GM23338 (cell line): ENCODE measurements around the gene FGGY. TPM values are rescaled to one million over a fixed set of nuclear protein-coding genes. Genes with fewer than 3 reads are reported as not detected.

Experiments used
- ATAC-seq: fragments of 200-7000 bp; cut with Tn5 transposase; 3 replicates; pipeline ENCODE4 v1.9.1; 2020
- DNase-seq: peaks from one replicate; pipeline ENCODE4 v3.0.0-alpha.2; 2015; ENCODE audit warnings: low spot score
- H2AFZ ChIP-seq: fragments of 200-600 bp; sonication (generic); 2 replicates; pipeline ENCODE4 v1.8.0; 2016; ENCODE audit warnings: antibody characterized with exemption, mild to moderate bottlenecking, moderate library complexity
- H3F3A ChIP-seq: fragments of 200-600 bp; sonication (generic); replicated peaks from 2 replicates; pipeline ENCODE4 v1.8.0; 2017; ENCODE audit warnings: antibody characterized with exemption, mixed run types, low read depth
- H3K27ac ChIP-seq: fragments of 200-600 bp; sonication (generic); 2 replicates; pipeline ENCODE4 v1.6.1; 2016; ENCODE audit warnings: low read depth
- H3K27me3 ChIP-seq: fragments of 200-600 bp; sonication (generic); 2 replicates; pipeline ENCODE4 v1.8.0; 2016; ENCODE audit warnings: mild to moderate bottlenecking, mixed run types, moderate library complexity; ENCODE audit not compliant: insufficient read depth
- H3K36me3 ChIP-seq: fragments of 200-600 bp; sonication (generic); 2 replicates; pipeline ENCODE4 v1.8.0; 2016; ENCODE audit warnings: mild to moderate bottlenecking; ENCODE audit not compliant: insufficient read depth
- H3K4me1 ChIP-seq: fragments of 200-600 bp; sonication (generic); 2 replicates; pipeline ENCODE4 v1.8.0; 2016; ENCODE audit warnings: mild to moderate bottlenecking, moderate library complexity; ENCODE audit not compliant: insufficient read depth
- H3K4me2 ChIP-seq: fragments of 200-600 bp; sonication (generic); 2 replicates; pipeline ENCODE4 v1.7.1; 2017; ENCODE audit warnings: mixed run types
- H3K4me3 ChIP-seq: fragments of 200-600 bp; sonication (generic); 2 replicates; pipeline ENCODE4 v1.6.1; 2016; ENCODE audit warnings: mixed run types
- H3K79me2 ChIP-seq: fragments of 200-600 bp; sonication (generic); replicated peaks from 2 replicates; pipeline ENCODE4 v1.8.0; 2017; ENCODE audit warnings: mild to moderate bottlenecking; ENCODE audit not compliant: insufficient read depth
- H3K9me2 ChIP-seq: fragments of 200-600 bp; sonication (generic); 2 replicates; pipeline ENCODE4 v1.8.0; 2017; ENCODE audit not compliant: insufficient read depth
- H4K20me1 ChIP-seq: fragments of 200-600 bp; sonication (generic); replicated peaks from 2 replicates; pipeline ENCODE4 v1.8.0; 2017; ENCODE audit warnings: mild to moderate bottlenecking; ENCODE audit not compliant: insufficient read depth
- H3K27ac Mint-ChIP-seq: 2 replicates; pipeline ENCODE4 v1.8.0; 2020; ENCODE audit warnings: inconsistent platforms, mild to moderate bottlenecking, moderate library complexity, mixed read lengths
- H3K27me3 Mint-ChIP-seq: 3 replicates; pipeline ENCODE4 v1.8.0; 2022; ENCODE audit warnings: low read depth, mild to moderate bottlenecking, moderate library complexity, mixed read lengths, inconsistent platforms; ENCODE audit not compliant: insufficient read depth, poor library complexity
- H3K36me3 Mint-ChIP-seq: 3 replicates; pipeline ENCODE4 v1.8.0; 2021; ENCODE audit warnings: low read depth, mild to moderate bottlenecking, inconsistent platforms, moderate library complexity, mixed read lengths
- H3K4me1 Mint-ChIP-seq: 3 replicates; pipeline ENCODE4 v1.8.0; 2020; ENCODE audit warnings: mild to moderate bottlenecking, inconsistent platforms, mixed read lengths
- H3K4me3 Mint-ChIP-seq: 3 replicates; pipeline ENCODE4 v1.8.0; 2021; ENCODE audit warnings: moderate library complexity, mild to moderate bottlenecking, inconsistent platforms, mixed read lengths
- H3K9me3 Mint-ChIP-seq: 3 replicates; pipeline ENCODE4 v1.8.0; 2020; ENCODE audit warnings: moderate library complexity, mild to moderate bottlenecking, inconsistent platforms, mixed read lengths
- CREB1 ChIP-seq: fragments of 250-450 bp; sonication (Bioruptor Pico); IDR thresholded peaks from 2 replicates; pipeline ENCODE4 v1.5.0; 2020; ENCODE audit warnings: low read depth, mild to moderate bottlenecking, moderate library complexity
- CTCF ChIP-seq, 2 experiments: fragments of 200-600 bp in 1 of 2; sonication (generic) in 1 of 2; conservative IDR thresholded peaks; 2 replicates each; pipeline versions ENCODE4 v1.5.1 to v1.6.1; 2016 to 2017; ENCODE audit warnings: antibody characterized with exemption in 2 of 2, low read depth in 2 of 2, mild to moderate bottlenecking in 2 of 2, moderate library complexity in 1 of 2
- ETS1 ChIP-seq: IDR thresholded peaks from 2 replicates; pipeline ENCODE4 v1.6.1; 2016; ENCODE audit warnings: antibody characterized with exemption
- EZH2 ChIP-seq: fragments of 200-600 bp; sonication (generic); IDR thresholded peaks from one replicate; pipeline ENCODE4 v1.8.0; 2017; ENCODE audit warnings: antibody characterized with exemption, mild to moderate bottlenecking, low read depth; ENCODE audit not compliant: unreplicated experiment
- EZH2phosphoT487 ChIP-seq: fragments of 200-600 bp; sonication (generic); IDR thresholded peaks from one replicate; pipeline ENCODE4 v1.8.1; 2018; ENCODE audit warnings: antibody characterized with exemption; ENCODE audit not compliant: unreplicated experiment
- JUNB ChIP-seq: IDR thresholded peaks from one replicate; pipeline ENCODE4 v1.6.1; 2016; ENCODE audit warnings: antibody characterized with exemption; ENCODE audit not compliant: unreplicated experiment
- POLR2AphosphoS5 ChIP-seq: IDR thresholded peaks from 2 replicates; pipeline ENCODE4 v1.6.1; 2016; ENCODE audit warnings: antibody characterized with exemption, low read depth
- STAT1 ChIP-seq: IDR thresholded peaks from one replicate; pipeline ENCODE4 v1.6.1; 2016; ENCODE audit warnings: antibody characterized with exemption; ENCODE audit not compliant: unreplicated experiment
- ZNF114 ChIP-seq: fragments of 250-450 bp; sonication (Bioruptor Pico); IDR thresholded peaks from 2 replicates; pipeline ENCODE4 v1.5.0; 2020; ENCODE audit warnings: mild to moderate bottlenecking, moderate library complexity
- ZNF331 ChIP-seq: fragments of 250-450 bp; sonication (Bioruptor Pico); IDR thresholded peaks from 2 replicates; pipeline ENCODE4 v1.5.0; 2020; ENCODE audit warnings: low read depth, mild to moderate bottlenecking, moderate library complexity
- polyA plus RNA-seq: library from polyadenylated mRNA; unstranded; fragments of >200 nt; fragmentation: Nextera tagmentation; extraction: Ambion mirVana; gene quantifications from 2 replicates; pipeline ENCODE4 v1.2.1, GENCODE V29; 2016
- total RNA-seq: library from RNA; depleted of rRNA; stranded (reverse); fragments of >200 nt; shearing (Covaris generic); gene quantifications from 2 replicates; pipeline ENCODE4 v1.2.3, GENCODE V29; 2014
- TF ChIP-seq, protein P1 (sequence below): IDR thresholded peaks from one replicate; pipeline ENCODE4 v1.6.1; 2018; ENCODE audit warnings: antibody characterized with exemption; ENCODE audit not compliant: unreplicated experiment
- TF ChIP-seq, protein P2 (sequence below): fragments of 250-450 bp; sonication (Bioruptor Pico); IDR thresholded peaks from 2 replicates; pipeline ENCODE4 v1.5.0; 2020; ENCODE audit warnings: mild to moderate bottlenecking, moderate library complexity

FGGY gene
- total and polyA plus RNA-seq, 2 experiments from 2014 or later: 10.9 to 21.4 TPM

DNA sequence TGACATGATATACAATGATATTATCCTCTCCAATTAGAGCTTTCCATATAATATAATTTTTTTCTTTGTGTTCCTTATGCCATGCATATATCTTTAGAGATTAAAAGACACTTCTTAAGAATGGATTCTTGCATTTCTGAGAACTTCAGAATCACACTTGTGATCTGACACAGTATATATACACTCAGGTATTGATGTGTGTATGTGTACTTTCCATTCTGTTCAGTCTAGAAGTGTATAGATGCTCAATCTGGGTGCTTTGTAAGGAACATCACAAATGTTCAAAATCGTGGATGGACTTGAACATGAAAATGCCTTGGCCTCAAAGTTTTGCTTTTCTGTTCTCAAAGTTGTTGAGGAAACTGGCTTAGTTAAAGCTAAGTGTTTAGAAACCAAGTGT lies 102.7 kb downstream of the FGGY start:
- Mint-ChIP-seq H3K9me3 (no peaks in the 10 kb centered on the region), H3K4me3 (no peak overlapping the region), H3K27ac (no peak overlapping the region), H3K27me3 (peaks cover 3% of the 10 kb centered on the region), H3K4me1 (peaks cover 16% of the 10 kb centered on the region), H3K36me3 (no peaks in the 10 kb centered on the region)
- Histone ChIP-seq H3K4me3 (no peak overlapping the region), H3K4me2 (no peak overlapping the region), H4K20me1 (no peaks in the 10 kb centered on the region), H3K79me2 (no peaks in the 10 kb centered on the region), H3K4me1 (peaks cover 14% of the 10 kb centered on the region), H3F3A (no peaks in the 10 kb centered on the region), H3K36me3 (no peaks in the 10 kb centered on the region), H3K27ac (no peak overlapping the region), H3K27me3 (no peaks in the 10 kb centered on the region), H2AFZ (no peak overlapping the region), H3K9me2 (no peaks in the 10 kb centered on the region)
- DNase-seq: no peak
- TF ChIP-seq EZH2phosphoT487: no peak
- TF ChIP-seq STAT1: no peak
- TF ChIP-seq JUNB: no peak
- no peak for TF ChIP-seq EZH2
- TF ChIP-seq, protein P1, sequence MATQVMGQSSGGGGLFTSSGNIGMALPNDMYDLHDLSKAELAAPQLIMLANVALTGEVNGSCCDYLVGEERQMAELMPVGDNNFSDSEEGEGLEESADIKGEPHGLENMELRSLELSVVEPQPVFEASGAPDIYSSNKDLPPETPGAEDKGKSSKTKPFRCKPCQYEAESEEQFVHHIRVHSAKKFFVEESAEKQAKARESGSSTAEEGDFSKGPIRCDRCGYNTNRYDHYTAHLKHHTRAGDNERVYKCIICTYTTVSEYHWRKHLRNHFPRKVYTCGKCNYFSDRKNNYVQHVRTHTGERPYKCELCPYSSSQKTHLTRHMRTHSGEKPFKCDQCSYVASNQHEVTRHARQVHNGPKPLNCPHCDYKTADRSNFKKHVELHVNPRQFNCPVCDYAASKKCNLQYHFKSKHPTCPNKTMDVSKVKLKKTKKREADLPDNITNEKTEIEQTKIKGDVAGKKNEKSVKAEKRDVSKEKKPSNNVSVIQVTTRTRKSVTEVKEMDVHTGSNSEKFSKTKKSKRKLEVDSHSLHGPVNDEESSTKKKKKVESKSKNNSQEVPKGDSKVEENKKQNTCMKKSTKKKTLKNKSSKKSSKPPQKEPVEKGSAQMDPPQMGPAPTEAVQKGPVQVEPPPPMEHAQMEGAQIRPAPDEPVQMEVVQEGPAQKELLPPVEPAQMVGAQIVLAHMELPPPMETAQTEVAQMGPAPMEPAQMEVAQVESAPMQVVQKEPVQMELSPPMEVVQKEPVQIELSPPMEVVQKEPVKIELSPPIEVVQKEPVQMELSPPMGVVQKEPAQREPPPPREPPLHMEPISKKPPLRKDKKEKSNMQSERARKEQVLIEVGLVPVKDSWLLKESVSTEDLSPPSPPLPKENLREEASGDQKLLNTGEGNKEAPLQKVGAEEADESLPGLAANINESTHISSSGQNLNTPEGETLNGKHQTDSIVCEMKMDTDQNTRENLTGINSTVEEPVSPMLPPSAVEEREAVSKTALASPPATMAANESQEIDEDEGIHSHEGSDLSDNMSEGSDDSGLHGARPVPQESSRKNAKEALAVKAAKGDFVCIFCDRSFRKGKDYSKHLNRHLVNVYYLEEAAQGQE: no peak
- no peak for TF ChIP-seq ZNF114
- TF ChIP-seq CTCF (conservative IDR thresholded peaks at IDR 0.05; ENCODE audit: low read depth in 2 of 2): no peak
- TF ChIP-seq, protein P2, sequence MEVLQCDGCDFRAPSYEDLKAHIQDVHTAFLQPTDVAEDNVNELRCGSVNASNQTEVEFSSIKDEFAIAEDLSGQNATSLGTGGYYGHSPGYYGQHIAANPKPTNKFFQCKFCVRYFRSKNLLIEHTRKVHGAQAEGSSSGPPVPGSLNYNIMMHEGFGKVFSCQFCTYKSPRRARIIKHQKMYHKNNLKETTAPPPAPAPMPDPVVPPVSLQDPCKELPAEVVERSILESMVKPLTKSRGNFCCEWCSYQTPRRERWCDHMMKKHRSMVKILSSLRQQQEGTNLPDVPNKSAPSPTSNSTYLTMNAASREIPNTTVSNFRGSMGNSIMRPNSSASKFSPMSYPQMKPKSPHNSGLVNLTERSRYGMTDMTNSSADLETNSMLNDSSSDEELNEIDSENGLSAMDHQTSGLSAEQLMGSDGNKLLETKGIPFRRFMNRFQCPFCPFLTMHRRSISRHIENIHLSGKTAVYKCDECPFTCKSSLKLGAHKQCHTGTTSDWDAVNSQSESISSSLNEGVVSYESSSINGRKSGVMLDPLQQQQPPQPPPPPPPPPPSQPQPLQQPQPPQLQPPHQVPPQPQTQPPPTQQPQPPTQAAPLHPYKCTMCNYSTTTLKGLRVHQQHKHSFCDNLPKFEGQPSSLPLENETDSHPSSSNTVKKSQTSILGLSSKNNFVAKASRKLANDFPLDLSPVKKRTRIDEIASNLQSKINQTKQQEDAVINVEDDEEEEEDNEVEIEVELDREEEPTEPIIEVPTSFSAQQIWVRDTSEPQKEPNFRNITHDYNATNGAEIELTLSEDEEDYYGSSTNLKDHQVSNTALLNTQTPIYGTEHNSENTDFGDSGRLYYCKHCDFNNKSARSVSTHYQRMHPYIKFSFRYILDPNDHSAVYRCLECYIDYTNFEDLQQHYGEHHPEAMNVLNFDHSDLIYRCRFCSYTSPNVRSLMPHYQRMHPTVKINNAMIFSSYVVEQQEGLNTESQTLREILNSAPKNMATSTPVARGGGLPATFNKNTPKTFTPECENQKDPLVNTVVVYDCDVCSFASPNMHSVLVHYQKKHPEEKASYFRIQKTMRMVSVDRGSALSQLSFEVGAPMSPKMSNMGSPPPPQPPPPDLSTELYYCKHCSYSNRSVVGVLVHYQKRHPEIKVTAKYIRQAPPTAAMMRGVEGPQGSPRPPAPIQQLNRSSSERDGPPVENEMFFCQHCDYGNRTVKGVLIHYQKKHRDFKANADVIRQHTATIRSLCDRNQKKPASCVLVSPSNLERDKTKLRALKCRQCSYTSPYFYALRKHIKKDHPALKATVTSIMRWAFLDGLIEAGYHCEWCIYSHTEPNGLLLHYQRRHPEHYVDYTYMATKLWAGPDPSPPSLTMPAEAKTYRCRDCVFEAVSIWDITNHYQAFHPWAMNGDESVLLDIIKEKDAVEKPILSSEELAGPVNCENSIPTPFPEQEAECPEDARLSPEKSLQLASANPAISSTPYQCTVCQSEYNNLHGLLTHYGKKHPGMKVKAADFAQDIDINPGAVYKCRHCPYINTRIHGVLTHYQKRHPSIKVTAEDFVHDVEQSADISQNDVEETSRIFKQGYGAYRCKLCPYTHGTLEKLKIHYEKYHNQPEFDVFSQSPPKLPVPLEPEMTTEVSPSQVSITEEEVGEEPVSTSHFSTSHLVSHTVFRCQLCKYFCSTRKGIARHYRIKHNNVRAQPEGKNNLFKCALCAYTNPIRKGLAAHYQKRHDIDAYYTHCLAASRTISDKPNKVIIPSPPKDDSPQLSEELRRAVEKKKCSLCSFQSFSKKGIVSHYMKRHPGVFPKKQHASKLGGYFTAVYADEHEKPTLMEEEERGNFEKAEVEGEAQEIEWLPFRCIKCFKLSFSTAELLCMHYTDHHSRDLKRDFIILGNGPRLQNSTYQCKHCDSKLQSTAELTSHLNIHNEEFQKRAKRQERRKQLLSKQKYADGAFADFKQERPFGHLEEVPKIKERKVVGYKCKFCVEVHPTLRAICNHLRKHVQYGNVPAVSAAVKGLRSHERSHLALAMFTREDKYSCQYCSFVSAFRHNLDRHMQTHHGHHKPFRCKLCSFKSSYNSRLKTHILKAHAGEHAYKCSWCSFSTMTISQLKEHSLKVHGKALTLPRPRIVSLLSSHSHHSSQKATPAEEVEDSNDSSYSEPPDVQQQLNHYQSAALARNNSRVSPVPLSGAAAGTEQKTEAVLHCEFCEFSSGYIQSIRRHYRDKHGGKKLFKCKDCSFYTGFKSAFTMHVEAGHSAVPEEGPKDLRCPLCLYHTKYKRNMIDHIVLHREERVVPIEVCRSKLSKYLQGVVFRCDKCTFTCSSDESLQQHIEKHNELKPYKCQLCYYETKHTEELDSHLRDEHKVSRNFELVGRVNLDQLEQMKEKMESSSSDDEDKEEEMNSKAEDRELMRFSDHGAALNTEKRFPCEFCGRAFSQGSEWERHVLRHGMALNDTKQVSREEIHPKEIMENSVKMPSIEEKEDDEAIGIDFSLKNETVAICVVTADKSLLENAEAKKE (CRISPR knock-in tag): no peak
- TF ChIP-seq POLR2AphosphoS5: no peak
- no peak for TF ChIP-seq CREB1
- no peak for TF ChIP-seq ETS1
- TF ChIP-seq ZNF331 (CRISPR knock-in tag): no peak
- ATAC-seq: no peak
